B cell (primary cell): Measurements from ENCODE around the gene KDM5A. TPM values are rescaled to one million over a fixed set of nuclear protein-coding genes. Genes with fewer than 3 reads are reported as not detected.

Experiments
- ATAC-seq: fragments of 200-7000 bp; cut with Tn5 transposase; one replicate; pipeline ENCODE4 v1.10.0; 2021; ENCODE audit warnings: low read depth, mild to moderate bottlenecking, moderate number of reproducible peaks, moderate library complexity
- CTCF ChIA-PET: fragments of 350-600 bp; sonication (Branson Sonifier 250); formaldehyde crosslinking; loops from one replicate; lab custom pipeline; 2021; ENCODE audit warnings: antibody characterized with exemption, inconsistent platforms; lab: Charles Lee
- POLR2A ChIA-PET: fragments of 350-600 bp; sonication (Branson Sonifier 250); formaldehyde crosslinking; loops from one replicate; lab custom pipeline; 2021; ENCODE audit warnings: antibody characterized with exemption; lab: Charles Lee
- DNase-seq: peaks from one replicate; pipeline ENCODE4 v3.0.0; 2013
- H2AFZ ChIP-seq: 2 replicates; pipeline ENCODE4 v1.6.1; 2012; ENCODE audit warnings: mild to moderate bottlenecking, low read depth, low read length; ENCODE audit not compliant: insufficient read depth, poor library complexity, severe bottlenecking
- H3K27ac ChIP-seq, 2 donors: 1 replicate in 1 of 2; 2 replicates in 1 of 2; pipeline ENCODE4 v1.5.1; 2012 to 2013; ENCODE audit warnings: low read length in 2 of 2, mild to moderate bottlenecking in 2 of 2, moderate library complexity in 1 of 2
- H3K27me3 ChIP-seq, 4 experiments: fragments of 200-600 bp in 1 of 4; sonication (generic) in 1 of 4; replicated peaks in 1 of 4; 1 replicate in 2 of 4; 2 replicates in 2 of 4; pipeline versions ENCODE4 v1.6.1 to v1.7.0; 2013 to 2016; ENCODE audit warnings: low read length in 3 of 4, mild to moderate bottlenecking in 2 of 4, mixed read lengths in 1 of 4, moderate library complexity in 1 of 4; ENCODE audit not compliant: insufficient read depth in 4 of 4, control insufficient read depth in 3 of 4; ENCODE audit errors: control extremely low read depth in 1 of 4
- H3K36me3 ChIP-seq, 2 experiments: replicated peaks in 1 of 2; 1 replicate in 1 of 2; 2 replicates in 1 of 2; pipeline versions ENCODE4 v1.6.1 to v1.7.1; 2013; ENCODE audit warnings: low read length in 1 of 2; ENCODE audit not compliant: insufficient read depth in 2 of 2, control insufficient read depth in 1 of 2; ENCODE audit errors: control extremely low read depth in 1 of 2, extremely low read depth in 1 of 2
- H3K4me1 ChIP-seq, 2 donors: fragments of 200-600 bp in 1 of 2; sonication (generic) in 1 of 2; 1 replicate in 1 of 2; 2 replicates in 1 of 2; pipeline versions ENCODE4 v1.5.1 to v1.6.1; 2013 to 2017; ENCODE audit warnings: low read length in 2 of 2; ENCODE audit not compliant: control insufficient read depth in 2 of 2, insufficient read depth in 2 of 2
- H3K4me2 ChIP-seq: replicated peaks from 2 replicates; pipeline ENCODE3; 2012; ENCODE audit warnings: mild to moderate bottlenecking, low read depth, low read length; ENCODE audit not compliant: poor library complexity, severe bottlenecking
- H3K4me3 ChIP-seq, 5 experiments: fragments of 200-600 bp in 1 of 5; sonication (generic) in 1 of 5; 1 replicate in 3 of 5; 2 replicates in 2 of 5; pipeline versions ENCODE4 v1.5.1 to v1.7.0; 2011 to 2016; ENCODE audit warnings: low read length in 4 of 5, mild to moderate bottlenecking in 4 of 5, low read depth in 2 of 5, control low read depth in 1 of 5, moderate library complexity in 1 of 5; ENCODE audit not compliant: insufficient read depth in 1 of 5; ENCODE audit errors: control extremely low read depth in 1 of 5, extremely low read depth in 1 of 5
- H3K79me2 ChIP-seq: fragments of 200-600 bp; sonication (generic); one replicate; pipeline ENCODE4 v1.6.0; 2016; ENCODE audit warnings: low read length; ENCODE audit not compliant: control insufficient read depth, insufficient read depth
- H3K9ac ChIP-seq: fragments of 200-600 bp; sonication (generic); 2 replicates; pipeline ENCODE4 v1.6.1; 2017; ENCODE audit warnings: mild to moderate bottlenecking, low read length, moderate library complexity
- H3K9me3 ChIP-seq, 3 donors: one replicate each; pipeline versions ENCODE4 v1.6.1 to v1.7.1; 2013; ENCODE audit warnings: low read length in 2 of 3; ENCODE audit not compliant: control insufficient read depth in 2 of 3, insufficient read depth in 1 of 3; ENCODE audit errors: control extremely low read depth in 1 of 3
- H4K20me1 ChIP-seq: 2 replicates; pipeline ENCODE4 v1.6.0; 2012; ENCODE audit warnings: mild to moderate bottlenecking, low read length; ENCODE audit not compliant: insufficient read depth, control insufficient read depth, poor library complexity, severe bottlenecking
- H3K27ac Mint-ChIP-seq: one replicate; pipeline ENCODE4 v1.8.0; 2021; ENCODE audit warnings: mixed read lengths
- H3K27me3 Mint-ChIP-seq: one replicate; pipeline ENCODE4 v1.8.0; 2021; ENCODE audit warnings: mixed read lengths
- H3K4me1 Mint-ChIP-seq: one replicate; pipeline ENCODE4 v1.8.0; 2021; ENCODE audit warnings: mixed read lengths
- H3K4me3 Mint-ChIP-seq: one replicate; pipeline ENCODE4 v1.8.0; 2021; ENCODE audit warnings: mixed read lengths
- H3K9me3 Mint-ChIP-seq: one replicate; pipeline ENCODE4 v1.8.0; 2022; ENCODE audit warnings: mixed read lengths; ENCODE audit not compliant: insufficient read depth
- EZH2 ChIP-seq: IDR thresholded peaks from 2 replicates; pipeline ENCODE4 v1.6.1; 2012; ENCODE audit warnings: borderline replicate concordance, low read depth, mild to moderate bottlenecking, moderate library complexity, low read length; ENCODE audit not compliant: insufficient read depth, poor library complexity, severe bottlenecking
- WGBS: methylation state at CpG from one replicate; pipeline ENCODE4 v1.1.5; 2013; ENCODE audit warnings: missing lambda C conversion rate; ENCODE audit not compliant: insufficient coverage; 5-methylcytosine and 5-hydroxymethylcytosine counted together
- intact Hi-C: fragments of 100-400 bp; cut with micrococcal nuclease; formaldehyde crosslinking; loops from one replicate; pipeline ENCODE4 v1.10.0; 2022
- polyA plus RNA-seq: library from polyadenylated mRNA; depleted of rRNA; stranded (reverse); fragments of >200 nt; gene quantifications from 2 replicates; pipeline ENCODE4 v1.2.3, GENCODE V29; 2012
- total RNA-seq, 2 donors: library from RNA; stranded (reverse); fragments of 120-200 nt in 1 of 2; gene quantifications; 1 replicate in 1 of 2; 2 replicates in 1 of 2; pipeline versions ENCODE4 v1.2.3 to v1.2.4, GENCODE V29; 2013 to 2022
- TF ChIP-seq, protein P1 (sequence below): fragments of 200-600 bp; IDR thresholded peaks from one replicate; pipeline ENCODE4 v1.8.0; 2022; ENCODE audit warnings: antibody characterized with exemption, mild to moderate bottlenecking

The KDM5A gene
- total and polyA plus RNA-seq, 2 donors (not counting 1 experiment from before 2014, with no cell fraction given) = 13.0 to 171 TPM

DNA sequence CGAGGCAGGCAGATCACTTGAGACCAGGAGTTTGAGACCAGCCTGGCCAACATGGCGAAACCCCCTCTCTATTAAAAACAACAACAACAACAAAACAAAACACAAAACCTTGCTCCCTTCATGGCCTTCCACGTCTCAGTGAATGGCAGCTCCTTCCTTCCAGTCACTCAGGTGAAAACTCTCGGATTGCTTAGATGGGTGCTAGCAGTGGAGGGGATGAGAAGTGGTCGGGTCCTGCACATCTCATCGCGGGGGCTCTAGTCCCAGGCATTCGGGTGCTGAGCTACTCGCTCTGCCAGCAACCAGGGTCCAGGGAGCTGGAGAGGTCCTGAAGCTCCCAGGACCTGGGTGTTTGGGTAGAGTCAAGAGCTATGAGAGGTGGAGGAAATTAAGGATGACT lies 134.2 kb downstream of the KDM5A start:
- Mint-ChIP-seq H3K4me3 (no peak overlapping the region), H3K9me3 (no peaks in the 10 kb centered on the region), H3K27ac (no peak overlapping the region), H3K27me3 (peaks cover 50% of the 10 kb centered on the region), H3K4me1 (no peaks in the 10 kb centered on the region)
- H3K79me2 ChIP-seq = no peaks in the 10 kb centered on the region
- intact Hi-C loops = no loop called here
- no peak for TF ChIP-seq EZH2
- TF ChIP-seq, protein P1, sequence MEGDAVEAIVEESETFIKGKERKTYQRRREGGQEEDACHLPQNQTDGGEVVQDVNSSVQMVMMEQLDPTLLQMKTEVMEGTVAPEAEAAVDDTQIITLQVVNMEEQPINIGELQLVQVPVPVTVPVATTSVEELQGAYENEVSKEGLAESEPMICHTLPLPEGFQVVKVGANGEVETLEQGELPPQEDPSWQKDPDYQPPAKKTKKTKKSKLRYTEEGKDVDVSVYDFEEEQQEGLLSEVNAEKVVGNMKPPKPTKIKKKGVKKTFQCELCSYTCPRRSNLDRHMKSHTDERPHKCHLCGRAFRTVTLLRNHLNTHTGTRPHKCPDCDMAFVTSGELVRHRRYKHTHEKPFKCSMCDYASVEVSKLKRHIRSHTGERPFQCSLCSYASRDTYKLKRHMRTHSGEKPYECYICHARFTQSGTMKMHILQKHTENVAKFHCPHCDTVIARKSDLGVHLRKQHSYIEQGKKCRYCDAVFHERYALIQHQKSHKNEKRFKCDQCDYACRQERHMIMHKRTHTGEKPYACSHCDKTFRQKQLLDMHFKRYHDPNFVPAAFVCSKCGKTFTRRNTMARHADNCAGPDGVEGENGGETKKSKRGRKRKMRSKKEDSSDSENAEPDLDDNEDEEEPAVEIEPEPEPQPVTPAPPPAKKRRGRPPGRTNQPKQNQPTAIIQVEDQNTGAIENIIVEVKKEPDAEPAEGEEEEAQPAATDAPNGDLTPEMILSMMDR = no peak
- no peak overlapping the region for H3K4me3 ChIP-seq
- DNase-seq (no peak), ATAC-seq (no peak)
- H3K9me3 ChIP-seq = no peaks in the 10 kb centered on the region
- no peak overlapping the region for H3K27ac ChIP-seq
- POLR2A ChIA-PET = no interaction called here
- H2AFZ ChIP-seq = no peak overlapping the region
- no peak overlapping the region for H3K4me2 ChIP-seq
- no peaks in the 10 kb centered on the region for H3K36me3 ChIP-seq
- H4K20me1 ChIP-seq = no peaks in the 10 kb centered on the region
- CTCF ChIA-PET = no interaction called here
- H3K4me1 ChIP-seq = no peaks in the 10 kb centered on the region
- H3K27me3 ChIP-seq = peaks cover 0 to 13% (median 4%) of the 10 kb centered on the region in 4 experiments
- WGBS = 84% methylated on average over 5 of the region's 9 CpGs
- no peak overlapping the region for H3K9ac ChIP-seq

GRCh38 chr12:254039-254438 lies 135.1 kb downstream of the KDM5A start:
- intact Hi-C loops = no loop called here
- H3K9me3 Mint-ChIP-seq = no peaks in the 10 kb centered on the region
- no peak for ATAC-seq
- H3K4me3 Mint-ChIP-seq = no peak overlapping the region
- no peak overlapping the region for H2AFZ ChIP-seq
- H4K20me1 ChIP-seq = no peaks in the 10 kb centered on the region
- H3K79me2 ChIP-seq = no peaks in the 10 kb centered on the region
- H3K27me3 Mint-ChIP-seq = peaks cover 44% of the 10 kb centered on the region
- no peak overlapping the region for H3K27ac ChIP-seq
- H3K9ac ChIP-seq = no peak overlapping the region
- no peak overlapping the region for H3K27ac Mint-ChIP-seq
- no peaks in the 10 kb centered on the region for H3K36me3 ChIP-seq
- H3K4me3 ChIP-seq = no peak overlapping the region
- H3K4me1 ChIP-seq = no peaks in the 10 kb centered on the region
- ChIA-PET POLR2A (no interaction called here), CTCF (no interaction called here)
- DNase-seq = no peak
- no peaks in the 10 kb centered on the region for H3K9me3 ChIP-seq
- no peak for TF ChIP-seq EZH2
- TF ChIP-seq, protein P1 = no peak
- no peak overlapping the region for H3K4me2 ChIP-seq
- WGBS = 84% methylated on average over 9 of the region's 10 CpGs
- no peaks in the 10 kb centered on the region for H3K4me1 Mint-ChIP-seq
- H3K27me3 ChIP-seq = peaks cover 0 to 9% (median 0%) of the 10 kb centered on the region in 4 experiments
